Measurements from ENCODE around the gene ASB13.

GRCh38 chr10:5679606-5680005 lies 13.2 kb upstream of the ASB13 start:
- no peak for TF ChIP-seq YY1 (IDR thresholded peaks at IDR 0.05; ENCODE audit: insufficient read depth, insufficient read length)
- no peak for TF ChIP-seq ZNF274 (IDR thresholded peaks at IDR 0.05; ENCODE audit: low read depth, low read length)
